ENCODE results near the gene FGFR2. TPM values are rescaled to one million over a fixed set of nuclear protein-coding genes. Genes with fewer than 3 reads are reported as not detected.

FGFR2 gene
- total RNA-seq, 1 donor from 2014 or later = 0.70 TPM

DNA sequence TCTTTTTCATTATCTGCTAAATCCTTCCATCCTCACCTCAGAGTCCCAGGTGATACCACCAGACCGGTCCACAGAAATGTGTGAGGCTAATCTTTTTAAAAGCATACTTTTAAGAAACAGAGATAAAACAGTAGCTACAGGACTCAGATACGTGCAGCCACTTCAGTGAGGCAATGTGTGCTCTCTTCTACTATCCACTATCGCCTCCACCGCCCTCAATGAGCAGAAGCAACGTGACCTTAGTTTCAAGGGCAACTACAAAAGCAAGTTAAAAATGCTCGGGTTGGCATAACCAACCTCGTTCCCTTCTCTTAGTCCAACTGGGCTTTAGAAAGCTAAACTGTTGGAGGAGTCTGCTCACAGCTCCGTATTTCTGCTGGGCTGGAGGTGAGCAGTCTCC is 4.2 kb downstream of the FGFR2 start:
- DNase-seq (ENCODE audit: missing footprints) (no peak), ATAC-seq (no peak)
- intact Hi-C loops (cut with DNase I) = no loop called here

- ATAC-seq (no peak), DNase-seq (ENCODE audit: missing footprints) (no peak)
- intact Hi-C loops (cut with DNase I) = no loop called here
Measured at GRCh38 chr10:121593281-121594075, 4.8 kb downstream of the FGFR2 start.

DNA sequence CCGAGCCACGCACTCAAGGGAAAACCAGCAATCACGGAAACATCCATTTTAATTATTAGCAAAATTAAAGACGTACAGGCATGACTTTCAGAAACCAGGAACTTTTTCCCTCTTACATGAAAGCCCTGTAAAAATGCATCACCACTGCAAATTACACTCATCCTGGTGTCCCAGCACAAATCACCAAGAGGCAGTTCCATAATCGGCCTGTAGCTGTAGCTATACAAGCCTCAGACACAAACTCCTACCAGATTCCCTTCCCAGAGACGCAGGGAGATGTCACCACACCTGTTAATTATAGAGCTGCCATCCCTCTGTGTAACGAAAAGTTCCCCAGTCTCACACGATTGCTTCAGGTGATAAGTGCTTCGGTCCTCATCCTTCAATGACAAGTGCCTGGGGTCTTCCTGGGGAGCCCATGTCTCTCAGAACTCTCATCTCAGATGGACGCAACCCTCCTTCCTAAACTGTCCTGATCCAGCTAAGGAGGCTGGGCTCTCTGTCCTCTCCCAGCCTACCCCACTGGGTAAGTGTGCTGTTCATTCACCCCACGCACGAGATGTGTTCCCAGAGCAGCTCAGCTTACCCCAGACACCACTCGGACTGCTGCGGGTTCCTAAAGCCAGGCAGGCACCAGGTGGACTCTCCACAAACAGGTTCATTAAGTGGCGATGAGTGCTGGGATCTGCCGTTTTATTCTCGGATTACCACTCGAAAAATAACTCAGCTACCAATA is 5.9 kb downstream of the FGFR2 start:
- DNase-seq (ENCODE audit: missing footprints) (no peak), ATAC-seq (no peak)
- intact Hi-C loops (cut with DNase I) = no loop called here

- ATAC-seq (no peak), DNase-seq (ENCODE audit: missing footprints) (no peak)
- intact Hi-C loops (cut with DNase I) = no loop called here
Measured at GRCh38 chr10:121591186-121591585, 7.1 kb downstream of the FGFR2 start.

DNA sequence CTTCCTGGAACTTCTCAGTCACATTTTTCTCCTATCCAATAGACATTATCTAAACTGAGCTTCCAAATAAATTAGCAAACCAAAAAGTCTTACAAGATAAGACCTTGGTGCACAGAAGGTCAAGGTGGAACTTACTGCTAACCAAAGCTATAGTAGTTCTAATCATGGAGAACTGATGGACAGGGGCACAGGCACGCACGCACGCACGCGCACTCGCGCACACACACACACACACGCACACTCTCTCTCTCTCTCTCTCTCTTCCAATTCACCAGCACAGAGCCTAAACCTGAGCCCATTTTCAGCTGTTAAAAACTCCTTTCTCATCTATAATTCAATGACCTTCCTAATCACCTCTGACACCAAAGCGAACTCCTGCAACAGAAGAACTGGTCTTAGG is 7.5 kb downstream of the FGFR2 start:
- intact Hi-C loops (cut with DNase I) = no loop called here
- DNase-seq (ENCODE audit: missing footprints) (no peak), ATAC-seq (no peak)

GRCh38 chr10:121589553-121589952 is 8.7 kb downstream of the FGFR2 start:
- intact Hi-C loops (cut with DNase I) = no loop called here
- no peak for ATAC-seq
- no peak for DNase-seq (ENCODE audit: missing footprints)

GRCh38 chr10:121583857-121584256 is 14.4 kb downstream of the FGFR2 start:
- intact Hi-C loops (cut with DNase I) = no loop called here
- DNase-seq (ENCODE audit: missing footprints) (no peak), ATAC-seq (no peak)

GRCh38 chr10:121583258-121583657 is 15.0 kb downstream of the FGFR2 start:
- intact Hi-C loops (cut with DNase I) = no loop called here
- DNase-seq (ENCODE audit: missing footprints) = no peak
- ATAC-seq = no peak

- ATAC-seq (no peak), DNase-seq (ENCODE audit: missing footprints) (no peak)
- intact Hi-C loops (cut with DNase I) = no loop called here
Measured at GRCh38 chr10:121580276-121581116, 17.7 kb downstream of the FGFR2 start.

DNA sequence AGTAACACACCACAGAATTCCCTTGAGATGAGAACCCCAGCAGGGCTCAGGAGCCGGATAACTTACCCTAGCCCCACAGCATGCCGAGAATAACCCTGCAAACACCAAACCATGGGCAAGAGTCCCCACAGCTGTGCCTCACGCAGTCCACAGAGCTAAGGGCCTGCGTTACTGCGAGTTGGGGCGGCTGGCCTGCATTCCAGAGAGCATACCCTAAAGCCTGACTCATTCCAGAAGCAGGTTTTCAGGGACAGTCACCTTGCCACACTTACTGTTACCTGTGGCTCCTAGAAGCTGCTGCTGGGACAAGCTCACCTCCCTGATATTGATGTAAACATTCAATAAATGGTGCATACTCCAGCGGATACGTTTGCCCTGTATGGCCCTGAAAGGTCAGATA is 18.6 kb downstream of the FGFR2 start:
- DNase-seq (ENCODE audit: missing footprints) (no peak), ATAC-seq (no peak)
- intact Hi-C loops (cut with DNase I) = no loop called here

- intact Hi-C loops (cut with DNase I) = no loop called here
- DNase-seq (ENCODE audit: missing footprints) = no peak
- ATAC-seq = no peak
Measured at GRCh38 chr10:121578965-121579364, 19.3 kb downstream of the FGFR2 start.

- ATAC-seq (no peak), DNase-seq (ENCODE audit: missing footprints) (no peak)
- intact Hi-C loops (cut with DNase I) = no loop called here
Measured at GRCh38 chr10:121578298-121578697, 19.9 kb downstream of the FGFR2 start.

DNA sequence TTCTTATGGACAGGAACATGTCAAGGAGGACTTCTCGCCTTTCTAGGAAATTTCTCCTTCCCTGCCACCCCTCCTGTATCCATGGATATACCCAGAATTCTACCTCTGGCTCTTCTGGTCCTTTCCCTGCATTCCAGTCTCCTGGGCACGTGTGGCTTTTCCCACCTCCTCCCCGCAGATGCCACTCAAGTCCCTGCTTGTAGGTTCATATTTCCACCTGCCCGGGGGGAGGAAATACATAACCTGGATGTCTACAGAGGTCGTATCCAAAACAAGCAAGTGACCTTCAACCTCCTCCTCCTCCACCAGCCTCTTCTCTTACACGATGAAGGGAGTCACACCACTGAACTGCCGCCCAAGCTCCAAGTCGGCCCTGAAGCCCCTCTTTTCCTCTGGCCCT is 20.7 kb downstream of the FGFR2 start:
- intact Hi-C loops (cut with DNase I) = no loop called here
- ATAC-seq = no peak
- DNase-seq (ENCODE audit: missing footprints) = no peak

DNA sequence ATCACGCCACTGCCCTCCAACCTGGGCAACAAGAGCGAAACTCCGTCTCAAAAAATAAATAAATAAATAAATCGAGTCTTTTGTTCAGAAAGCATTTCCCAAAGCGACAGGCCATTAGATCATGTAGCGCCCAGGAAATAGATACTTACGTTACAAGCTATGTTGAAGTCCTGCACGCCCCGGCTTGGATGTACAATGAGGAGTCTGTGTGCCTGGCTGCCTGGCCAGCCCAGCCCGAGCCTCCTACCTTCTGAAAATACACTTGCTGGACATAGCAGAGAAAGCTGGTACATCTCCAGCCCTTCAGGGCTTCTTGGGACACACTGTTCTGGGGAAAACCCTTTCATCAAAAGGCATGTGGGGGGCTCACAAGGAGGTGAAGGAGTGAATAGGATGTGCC is 22.1 kb downstream of the FGFR2 start:
- no peak for DNase-seq (ENCODE audit: missing footprints)
- no peak for ATAC-seq
- intact Hi-C loops (cut with DNase I) = no loop called here

GRCh38 chr10:121574519-121575166 is 23.6 kb downstream of the FGFR2 start:
- intact Hi-C loops (cut with DNase I) = no loop called here
- no peak for ATAC-seq
- no peak for DNase-seq (ENCODE audit: missing footprints)

GRCh38 chr10:121573538-121573941 is 24.7 kb downstream of the FGFR2 start:
- intact Hi-C loops (cut with DNase I) = no loop called here
- DNase-seq (ENCODE audit: missing footprints) = no peak
- no peak for ATAC-seq

DNA sequence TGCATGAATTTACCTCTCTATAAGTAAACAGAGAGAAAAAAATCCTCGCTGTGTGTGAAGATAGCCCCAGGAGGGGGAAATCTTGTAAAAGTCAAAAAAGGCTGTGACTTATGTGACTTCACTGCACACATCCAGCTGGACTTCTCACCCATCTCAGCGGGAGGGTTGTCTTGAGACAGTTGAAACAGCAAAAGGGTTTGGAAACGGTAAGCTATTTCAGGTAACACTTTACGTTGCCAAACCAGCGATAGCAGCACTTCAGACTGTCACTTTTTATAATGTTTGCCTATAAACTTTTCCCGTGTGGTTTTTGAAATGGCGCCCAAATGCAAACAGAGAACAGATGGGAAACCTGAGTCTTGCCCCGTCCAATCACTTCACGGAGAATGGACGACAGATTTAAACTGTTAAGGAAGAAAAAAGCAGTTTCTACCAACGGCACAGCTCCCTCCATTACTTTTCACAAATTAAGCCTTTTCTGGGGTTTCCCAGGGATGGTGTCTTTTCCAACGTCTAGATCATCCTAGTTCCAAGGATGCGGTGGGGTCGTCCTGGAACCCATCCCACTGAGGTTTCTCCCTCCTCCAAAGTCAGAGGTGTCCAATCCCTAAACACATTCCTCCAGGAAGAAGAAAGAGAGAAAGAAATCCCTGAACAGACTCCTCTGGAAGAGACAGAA is 25.2 kb downstream of the FGFR2 start:
- ATAC-seq (no peak), DNase-seq (ENCODE audit: missing footprints) (no peak)
- intact Hi-C loops (cut with DNase I) = no loop called here

DNA sequence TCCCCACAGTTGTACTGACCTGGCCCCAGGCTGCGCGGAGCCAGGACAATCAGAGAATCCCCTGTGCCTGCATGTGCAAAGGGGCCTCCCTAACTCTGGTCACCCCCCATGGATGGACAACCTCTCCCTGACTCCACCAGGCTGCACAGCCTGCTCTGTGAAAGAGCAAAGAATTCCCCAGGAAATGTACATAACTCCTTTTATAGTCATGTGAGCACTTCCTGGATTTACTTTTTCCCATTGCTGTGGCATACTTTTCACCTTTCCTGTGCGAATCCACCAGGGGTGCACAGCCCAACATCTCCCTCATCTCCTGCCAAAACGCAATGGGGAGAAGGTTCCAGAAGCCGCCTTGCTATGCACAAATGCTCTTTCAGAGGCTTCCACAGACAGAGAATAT is 27.9 kb downstream of the FGFR2 start:
- intact Hi-C loops (cut with DNase I) = no loop called here
- no peak for DNase-seq (ENCODE audit: missing footprints)
- ATAC-seq = no peak

DNA sequence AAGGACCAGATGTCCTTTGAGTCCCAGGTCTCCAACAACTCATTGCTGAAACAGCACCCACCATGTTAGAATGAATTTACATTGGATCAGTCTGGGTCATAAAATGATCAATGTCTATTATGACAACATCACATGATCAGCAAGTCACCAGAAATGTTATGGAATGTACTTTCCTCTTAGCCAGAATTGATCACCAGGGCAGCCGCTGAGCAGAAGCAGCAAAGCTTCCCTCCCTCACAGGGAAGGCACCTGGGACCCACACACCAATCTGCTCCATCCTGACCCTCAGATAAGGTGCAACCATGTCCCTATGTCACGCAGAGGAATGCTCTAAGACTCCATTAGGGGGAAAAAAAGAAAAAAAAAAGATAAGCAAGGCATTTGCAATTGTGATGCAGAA is 30.0 kb downstream of the FGFR2 start:
- intact Hi-C loops (cut with DNase I) = no loop called here
- ATAC-seq = no peak

More for the DNA sequence above, 30.0 kb downstream of the FGFR2 start:
- no peak for DNase-seq (ENCODE audit: missing footprints)
